ENCODE data around the gene UBE2R2.

DNA sequence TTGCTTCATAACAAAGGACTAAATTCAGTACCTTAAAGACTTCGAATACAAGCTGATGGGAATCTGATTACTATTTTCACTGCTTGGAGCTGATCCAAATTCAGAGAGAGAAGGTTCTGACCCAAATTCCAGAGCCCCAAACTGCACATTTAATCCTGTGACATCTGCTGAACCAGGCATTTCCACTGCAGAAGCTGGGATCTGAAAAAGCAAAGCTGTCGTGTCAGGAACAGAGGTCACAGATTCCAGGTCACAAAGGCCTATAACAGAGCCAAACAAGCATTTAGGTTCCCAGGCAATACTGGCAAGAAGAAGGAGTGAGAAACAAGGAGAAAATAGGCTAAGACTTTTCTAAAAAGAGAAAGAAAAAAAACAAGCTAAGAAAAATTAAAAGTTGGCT is 126.4 kb downstream of the UBE2R2 start:
- TF ChIP-seq ZNF274 (IDR thresholded peaks at IDR 0.05; ENCODE audit: low read depth, low read length) (no peak), SUZ12 (IDR thresholded peaks at IDR 0.05; ENCODE audit: extremely low read depth, insufficient read depth, insufficient read length) (no peak)
